ENCODE results near the gene DENND5A.

GRCh38 chr11:9158898-9159391 is 106.2 kb downstream of the DENND5A start:
- no peak for TF ChIP-seq POLR2A (IDR thresholded peaks at IDR 0.05; ENCODE audit: extremely low read depth, insufficient read length)
- TF ChIP-seq, protein P1, sequence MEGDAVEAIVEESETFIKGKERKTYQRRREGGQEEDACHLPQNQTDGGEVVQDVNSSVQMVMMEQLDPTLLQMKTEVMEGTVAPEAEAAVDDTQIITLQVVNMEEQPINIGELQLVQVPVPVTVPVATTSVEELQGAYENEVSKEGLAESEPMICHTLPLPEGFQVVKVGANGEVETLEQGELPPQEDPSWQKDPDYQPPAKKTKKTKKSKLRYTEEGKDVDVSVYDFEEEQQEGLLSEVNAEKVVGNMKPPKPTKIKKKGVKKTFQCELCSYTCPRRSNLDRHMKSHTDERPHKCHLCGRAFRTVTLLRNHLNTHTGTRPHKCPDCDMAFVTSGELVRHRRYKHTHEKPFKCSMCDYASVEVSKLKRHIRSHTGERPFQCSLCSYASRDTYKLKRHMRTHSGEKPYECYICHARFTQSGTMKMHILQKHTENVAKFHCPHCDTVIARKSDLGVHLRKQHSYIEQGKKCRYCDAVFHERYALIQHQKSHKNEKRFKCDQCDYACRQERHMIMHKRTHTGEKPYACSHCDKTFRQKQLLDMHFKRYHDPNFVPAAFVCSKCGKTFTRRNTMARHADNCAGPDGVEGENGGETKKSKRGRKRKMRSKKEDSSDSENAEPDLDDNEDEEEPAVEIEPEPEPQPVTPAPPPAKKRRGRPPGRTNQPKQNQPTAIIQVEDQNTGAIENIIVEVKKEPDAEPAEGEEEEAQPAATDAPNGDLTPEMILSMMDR (IDR thresholded peaks at IDR 0.05; ENCODE audit: low read depth, low read length): no peak
